Measurements from ENCODE around the gene CDH5. TPM values are rescaled to one million over a fixed set of nuclear protein-coding genes. Genes with fewer than 3 reads are reported as not detected.
A peak's percentile ranks its signal among the peaks of the same experiment; 100 is the strongest.

CDH5 gene
- total and polyA plus RNA-seq, 8 donors = 77.2 to 179 (median 154) TPM

GRCh38 chr16:66382171-66382965 lies 15.9 kb downstream of the CDH5 start:
- Histone ChIP-seq H3K9me3 (no peaks in the 10 kb centered on the region), H3K27me3 (no peaks in the 10 kb centered on the region), H3K27ac (peak overlapping the region; percentile 64 to 65), H3K36me3 (no peaks in the 10 kb centered on the region), H3K4me3 (no peak overlapping the region), H3K4me1 (peaks cover 0 to 14% of the 10 kb centered on the region in 2 donors)
- intact Hi-C loops (cut with DNase I) = no loop called here
- ATAC-seq (peak; percentile 34), DNase-seq (peak in 1 of 4 donors; percentile 33)
- no peak for TF ChIP-seq CTCF (IDR thresholded peaks at IDR 0.05)

GRCh38 chr16:66382966-66383299 lies 16.4 kb downstream of the CDH5 start:
- DNase-seq = no peak
- Histone ChIP-seq H3K4me3 (no peak overlapping the region), H3K27me3 (no peaks in the 10 kb centered on the region), H3K9me3 (no peaks in the 10 kb centered on the region), H3K27ac (peak overlapping the region; percentile 64 to 65), H3K4me1 (peaks cover 0 to 9% of the 10 kb centered on the region in 2 donors), H3K36me3 (no peaks in the 10 kb centered on the region)
- peak; percentile 48 for ATAC-seq
- intact Hi-C loops (cut with DNase I) = no loop called here
- TF ChIP-seq CTCF (IDR thresholded peaks at IDR 0.05) = no peak

DNA sequence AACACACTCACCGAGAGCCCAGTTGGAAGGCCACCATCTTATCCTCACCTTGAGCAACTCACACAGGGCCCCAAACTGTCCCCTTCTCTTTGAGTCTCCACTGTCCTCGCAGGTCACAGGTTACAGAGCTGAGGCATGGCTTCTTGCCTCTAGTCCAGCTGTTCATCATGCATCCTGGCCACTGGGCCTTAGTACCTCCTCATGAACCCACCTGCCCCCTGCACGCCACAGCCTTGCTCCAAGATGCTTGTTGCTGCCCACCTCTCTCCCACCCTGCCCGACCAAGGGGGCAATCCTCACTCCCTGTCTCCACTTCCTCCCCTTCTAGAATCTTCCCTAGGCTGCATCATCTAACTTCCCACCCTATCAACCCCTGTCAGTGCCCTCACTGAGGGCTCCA lies 17.1 kb downstream of the CDH5 start:
- no peak for ATAC-seq
- H3K36me3 ChIP-seq = no peaks in the 10 kb centered on the region
- peak overlapping the region; percentile 18 to 65 for H3K27ac ChIP-seq
- H3K9me3 ChIP-seq = no peaks in the 10 kb centered on the region
- H3K4me3 ChIP-seq = no peak overlapping the region
- intact Hi-C loops (cut with DNase I) = no loop called here
- DNase-seq = peak in 1 of 4 donors; percentile 20
- H3K27me3 ChIP-seq = no peaks in the 10 kb centered on the region
- peaks cover 0 to 2% of the 10 kb centered on the region in 2 donors for H3K4me1 ChIP-seq
- no peak for TF ChIP-seq CTCF (IDR thresholded peaks at IDR 0.05)

- ATAC-seq (no peak), DNase-seq (no peak)
- TF ChIP-seq CTCF (IDR thresholded peaks at IDR 0.05) = no peak
- Histone ChIP-seq H3K4me3 (no peak overlapping the region), H3K27ac (no peak overlapping the region), H3K36me3 (peaks cover 0 to 8% of the 10 kb centered on the region in 2 donors), H3K27me3 (no peaks in the 10 kb centered on the region), H3K4me1 (no peaks in the 10 kb centered on the region), H3K9me3 (no peaks in the 10 kb centered on the region)
- intact Hi-C loops (cut with DNase I) = no loop called here
These were observed 18.9 kb downstream of the CDH5 start for GRCh38 chr16:66385415-66385814.

DNA sequence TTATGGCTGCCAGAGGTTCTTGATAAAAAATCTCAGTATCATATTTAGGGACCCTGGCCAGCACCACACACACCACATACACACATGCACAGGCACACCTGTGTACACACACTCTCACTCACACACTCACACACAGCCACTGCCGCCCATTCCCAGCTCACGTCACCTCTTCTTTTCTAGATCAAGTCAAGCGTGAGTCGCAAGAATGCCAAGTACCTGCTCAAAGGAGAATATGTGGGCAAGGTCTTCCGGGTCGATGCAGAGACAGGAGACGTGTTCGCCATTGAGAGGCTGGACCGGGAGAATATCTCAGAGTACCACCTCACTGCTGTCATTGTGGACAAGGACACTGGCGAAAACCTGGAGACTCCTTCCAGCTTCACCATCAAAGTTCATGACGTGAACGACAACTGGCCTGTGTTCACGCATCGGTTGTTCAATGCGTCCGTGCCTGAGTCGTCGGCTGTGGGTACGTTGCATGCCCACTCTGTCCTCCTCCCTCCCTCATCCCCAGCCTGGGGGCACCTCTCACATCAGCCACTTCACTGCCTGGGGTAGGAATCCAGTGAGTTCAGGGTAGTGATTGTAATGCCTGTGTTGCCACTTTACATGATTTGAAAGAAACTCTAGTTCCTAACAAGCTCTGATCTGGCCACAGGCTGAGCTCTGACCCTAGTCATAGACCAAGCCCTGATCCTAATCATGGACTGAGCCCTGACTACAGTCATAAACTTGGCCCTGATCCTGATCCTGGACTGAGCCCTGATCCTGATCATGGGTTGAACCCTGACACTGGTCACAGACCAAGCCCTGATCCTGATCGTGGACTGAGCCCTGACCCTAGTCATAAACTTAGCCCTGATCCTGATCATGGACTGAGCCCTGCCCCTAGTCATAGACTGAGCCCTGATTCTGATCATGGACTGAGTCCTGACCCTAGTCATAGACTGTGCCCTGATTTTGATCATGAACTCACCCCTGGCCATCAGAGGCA lies 20.4 kb downstream of the CDH5 start:
- H3K36me3 ChIP-seq = peaks cover 0 to 13% of the 10 kb centered on the region in 2 donors
- no peak overlapping the region for H3K27ac ChIP-seq
- no peak overlapping the region for H3K4me3 ChIP-seq
- TF ChIP-seq CTCF (IDR thresholded peaks at IDR 0.05) = no peak
- peak in 1 of 4 donors; percentile 46 for DNase-seq
- no peaks in the 10 kb centered on the region for H3K9me3 ChIP-seq
- no peaks in the 10 kb centered on the region for H3K27me3 ChIP-seq
- ATAC-seq = peak; percentile 34
- H3K4me1 ChIP-seq = no peaks in the 10 kb centered on the region
- intact Hi-C loops (cut with DNase I) = no loop called here
